NCI-H128 (cell line): ENCODE results near the gene CSRNP3.
"Not testable (repeated sequence)": the region's sequence is repeated elsewhere in the genome, so short reads cannot be mapped to it uniquely, and the experiment has no call there.

Source experiments
- DNase-seq: peaks from one replicate; lab custom pipeline; 2025; ENCODE audit not compliant: unreplicated experiment; lab: John Stamatoyannopoulos, UW

Gene CSRNP3

DNA sequence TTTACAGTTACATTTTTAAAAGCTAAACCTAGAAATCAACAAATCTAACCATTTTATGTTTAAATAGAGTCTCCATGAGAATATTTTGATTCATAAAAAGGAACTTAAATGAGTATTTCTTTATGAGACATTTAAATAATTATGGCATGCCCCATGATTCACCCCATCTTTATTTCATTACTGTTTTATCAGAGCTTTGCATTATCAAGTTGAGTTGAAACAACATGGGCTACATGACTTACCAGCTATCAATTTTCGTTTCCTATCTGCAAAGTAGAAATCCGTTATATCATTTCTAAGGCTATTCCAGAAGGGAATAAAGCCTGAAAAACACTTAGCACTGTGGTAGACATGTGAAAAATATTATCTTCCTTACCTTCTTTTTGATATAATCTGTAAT is 163.1 kb downstream of the CSRNP3 start:
- DNase-seq, result no peak

DNA sequence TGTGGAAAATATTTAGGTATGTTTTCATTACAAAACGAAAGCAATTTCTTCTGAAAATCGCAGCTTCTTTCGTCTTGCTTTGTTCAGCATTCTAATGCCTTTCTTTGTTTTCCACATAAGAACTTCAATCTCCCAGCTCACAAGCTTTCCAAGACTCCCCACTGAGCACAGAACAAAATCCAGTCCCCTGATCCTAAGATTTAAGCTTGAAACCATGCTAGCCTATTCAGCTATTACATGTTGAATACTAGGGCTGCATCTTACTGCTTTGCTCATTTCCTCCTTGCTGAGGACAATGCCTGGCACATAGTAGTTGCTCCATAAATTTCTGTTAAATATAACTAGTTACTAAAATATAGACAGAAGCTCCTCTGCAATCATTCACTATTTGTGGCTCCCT is 163.9 kb downstream of the CSRNP3 start:
- DNase-seq, result no peak

- no peak for DNase-seq
Measured at GRCh38 chr2:165634282-165634681, 164.8 kb downstream of the CSRNP3 start.

GRCh38 chr2:165634855-165635254 is 165.4 kb downstream of the CSRNP3 start:
- DNase-seq, result peak; percentile 26

- no peak for DNase-seq
Measured at GRCh38 chr2:165635532-165635931, 166.0 kb downstream of the CSRNP3 start.

- DNase-seq, result no peak
Measured at GRCh38 chr2:165636959-165637358, 167.5 kb downstream of the CSRNP3 start.

GRCh38 chr2:165637396-165637795 is 167.9 kb downstream of the CSRNP3 start:
- DNase-seq, result no peak

- no peak for DNase-seq
Measured at GRCh38 chr2:165639504-165639903, 170.0 kb downstream of the CSRNP3 start.

GRCh38 chr2:165640247-165640929 is 170.9 kb downstream of the CSRNP3 start:
- no peak for DNase-seq

DNA sequence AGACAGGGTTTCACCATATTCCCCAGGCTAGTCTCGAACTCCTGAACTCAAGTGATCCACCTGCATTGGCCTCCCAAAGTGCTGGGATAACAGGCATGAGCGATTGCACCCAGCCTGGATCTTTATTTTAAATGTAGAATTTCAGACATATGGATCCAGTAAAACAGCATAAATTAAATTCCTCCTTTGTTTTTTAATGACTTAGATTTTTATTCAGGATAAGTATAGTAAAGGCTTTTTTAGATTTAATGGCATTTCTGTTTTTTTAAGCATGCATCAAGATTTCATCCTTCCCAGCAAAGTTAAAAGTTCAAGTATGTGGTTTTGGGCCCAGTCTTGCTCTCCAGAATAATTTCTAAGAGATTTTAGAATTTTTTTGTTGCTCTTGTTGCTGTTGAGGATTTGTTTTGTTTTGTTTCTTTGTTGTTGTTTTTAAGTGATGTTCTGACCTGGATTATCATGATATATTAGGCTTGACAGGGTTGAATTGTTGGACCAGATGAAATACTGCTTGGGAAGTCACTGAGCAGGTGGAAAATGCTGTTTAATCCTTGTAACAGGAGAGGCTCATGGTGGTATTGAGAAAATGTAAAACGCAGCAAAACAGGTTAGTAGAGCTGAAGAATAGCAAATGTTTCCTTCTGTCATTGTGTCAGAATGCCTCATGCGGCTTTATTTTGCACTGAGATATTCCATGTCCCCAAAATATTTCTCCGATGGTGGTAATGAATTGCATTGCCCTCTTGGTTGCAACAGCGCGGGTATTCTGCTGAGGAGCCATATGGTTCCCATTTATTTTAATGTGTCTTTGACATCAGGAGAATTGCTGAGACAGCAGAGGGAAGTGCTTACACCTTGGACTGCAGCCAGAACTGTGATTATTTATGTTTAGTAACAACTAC is 176.7 kb downstream of the CSRNP3 start:
- DNase-seq, result peak; percentile 53

DNA sequence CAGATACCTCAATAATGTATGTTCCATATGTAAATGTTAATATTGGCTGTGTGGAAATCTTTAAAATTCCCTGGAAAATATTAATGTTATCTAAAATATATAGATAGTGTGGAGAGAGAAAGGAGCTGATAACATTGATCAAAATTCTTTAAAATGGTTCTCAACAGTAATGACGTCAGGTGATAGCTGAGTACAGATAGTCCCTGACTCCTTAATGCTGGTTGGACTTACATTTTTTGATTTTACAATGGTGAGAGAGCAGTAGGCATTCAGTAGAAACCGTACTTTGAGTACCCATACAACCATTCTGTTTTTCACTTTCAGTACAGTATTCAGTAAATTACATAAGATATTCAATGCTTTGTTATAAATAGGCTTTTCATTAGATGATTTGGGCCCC is 177.9 kb downstream of the CSRNP3 start:
- no peak for DNase-seq

DNA sequence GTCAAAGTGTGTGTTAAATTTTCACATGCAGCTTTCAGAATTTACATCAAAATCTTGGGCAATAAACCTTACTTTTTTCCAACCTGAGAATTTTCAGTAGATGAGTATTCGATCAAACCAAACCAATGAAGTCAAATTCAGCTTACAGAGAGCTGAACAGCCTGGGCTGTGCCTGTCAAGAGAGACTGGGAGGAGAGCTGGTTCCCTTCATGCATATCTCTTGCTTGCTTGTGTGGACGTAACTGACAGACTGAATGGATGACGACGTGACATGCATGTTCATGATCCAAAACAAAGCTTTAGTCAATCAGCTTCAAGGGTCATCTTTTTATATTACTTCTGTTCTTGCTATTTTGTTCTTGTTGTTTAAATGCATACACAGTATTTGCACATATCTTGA is 179.3 kb downstream of the CSRNP3 start:
- DNase-seq, result no peak

DNA sequence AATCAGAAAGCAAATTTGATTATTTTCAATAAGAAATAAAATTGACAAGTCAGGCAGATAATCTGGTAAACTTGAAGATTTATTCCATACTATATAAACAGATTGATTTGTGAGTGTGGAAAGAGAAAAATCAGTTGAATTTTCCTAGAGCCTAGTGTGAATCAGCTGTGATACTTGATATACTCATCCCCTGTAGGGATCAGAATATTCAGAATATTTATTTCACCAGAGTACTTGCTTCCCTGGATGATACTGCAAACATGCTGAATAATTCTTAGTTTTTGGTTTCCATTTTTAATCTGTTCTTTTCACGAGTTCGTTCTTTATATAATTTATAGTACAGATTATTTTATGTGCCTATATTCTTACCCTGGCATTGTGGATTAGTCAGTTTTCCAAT is 181.7 kb downstream of the CSRNP3 start:
- DNase-seq, result no peak

GRCh38 chr2:165655661-165656060 is 186.2 kb downstream of the CSRNP3 start:
- DNase-seq, result no peak

- DNase-seq, result no peak
Measured at GRCh38 chr2:165660361-165660760, 190.9 kb downstream of the CSRNP3 start.

GRCh38 chr2:165662720-165663119 is 193.2 kb downstream of the CSRNP3 start:
- DNase-seq, result no peak

- no peak for DNase-seq
Measured at GRCh38 chr2:165665614-165666013, 196.1 kb downstream of the CSRNP3 start.

- DNase-seq, result not testable (repeated sequence)
Measured at GRCh38 chr2:165666073-165666472, 196.6 kb downstream of the CSRNP3 start.

GRCh38 chr2:165666605-165667004 is 197.1 kb downstream of the CSRNP3 start:
- no peak for DNase-seq

DNA sequence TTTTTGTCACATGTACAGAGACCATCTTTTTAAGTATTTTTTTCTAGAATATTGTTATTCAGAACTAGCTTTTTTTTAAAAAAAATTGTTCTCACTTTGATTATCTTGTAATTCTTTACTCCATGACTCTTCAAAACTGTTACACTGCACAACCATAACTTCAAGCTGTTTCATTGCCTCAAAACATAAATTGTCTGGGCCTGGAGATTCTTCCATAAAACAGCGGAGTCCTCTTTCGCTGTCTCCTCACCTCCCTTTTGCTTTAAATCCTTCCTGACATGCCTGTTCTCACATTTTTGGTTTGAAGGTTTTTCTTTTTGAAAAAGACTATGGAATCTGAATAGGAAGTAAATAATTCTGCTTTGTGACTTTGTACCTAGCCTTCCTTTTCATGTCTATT is 197.9 kb downstream of the CSRNP3 start:
- no peak for DNase-seq

DNA sequence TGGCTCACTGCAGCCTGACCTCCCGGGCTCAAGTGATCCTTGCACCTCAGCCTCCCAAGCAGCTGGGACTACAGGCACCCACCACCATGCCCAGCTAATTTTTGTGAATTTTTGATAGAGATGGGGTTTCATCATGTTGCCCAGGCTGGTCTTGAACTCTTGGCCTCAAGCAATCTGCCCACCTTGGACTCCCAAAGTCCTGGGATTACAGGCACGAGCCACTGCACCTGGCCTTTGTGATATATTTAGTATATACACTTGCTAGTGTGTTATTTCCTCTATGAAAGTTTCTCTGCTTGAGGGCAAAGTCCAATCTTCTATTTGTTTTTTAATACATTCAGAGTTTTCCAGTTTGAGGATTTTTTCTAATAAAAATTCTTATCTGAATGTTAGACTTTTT is 205.3 kb downstream of the CSRNP3 start:
- no peak for DNase-seq

- no peak for DNase-seq
Measured at GRCh38 chr2:165675551-165675968, 206.1 kb downstream of the CSRNP3 start.
